T-cell (primary cell): ENCODE results near the gene SYCP3. TPM values are rescaled to one million over a fixed set of nuclear protein-coding genes. Genes with fewer than 3 reads are reported as not detected.
A peak's percentile ranks its signal among the peaks of the same experiment; 100 is the strongest.

Experiments used
- ATAC-seq, 4 experiments: fragments of 200-7000 bp in 3 of 4; fragments of 150-1000 bp in 1 of 4; cut with Tn5 transposase; replicated peaks in 1 of 4; 1 replicate in 3 of 4; 2 replicates in 1 of 4; pipeline ENCODE4 v1.10.0; 2021; ENCODE audit warnings: moderate library complexity in 3 of 4, mild to moderate bottlenecking in 2 of 4, moderate number of reproducible peaks in 1 of 4
- CTCF ChIA-PET, 2 donors: fragments of 300-600 bp; sonication (Branson Sonifier 250); formaldehyde crosslinking; loops; one replicate each; lab custom pipeline; 2022; ENCODE audit warnings: antibody characterized with exemption in 2 of 2; lab: Charles Lee
- POLR2A ChIA-PET, 2 donors: fragments of 300-600 bp; sonication (Branson Sonifier 250); formaldehyde crosslinking; loops; one replicate each; lab custom pipeline; 2022; ENCODE audit warnings: antibody characterized with exemption in 2 of 2; lab: Charles Lee
- DNase-seq, 35 experiments: peaks; one replicate each; pipeline versions ENCODE4 v3.0.0 to v3.0.0-alpha.2; 2013 to 2023
- H3K27ac ChIP-seq: one replicate; pipeline ENCODE4 v1.5.1; 2013; ENCODE audit warnings: low read length
- H3K27me3 ChIP-seq, 2 experiments: replicated peaks in 1 of 2; 1 replicate in 1 of 2; 2 replicates in 1 of 2; pipeline versions ENCODE4 v1.6.1 to v1.7.0; 2013; ENCODE audit warnings: low read length in 1 of 2, mixed read lengths in 1 of 2; ENCODE audit not compliant: control insufficient read depth in 2 of 2, insufficient read depth in 2 of 2; ENCODE audit errors: extremely low read depth in 1 of 2
- H3K36me3 ChIP-seq, 2 donors: 1 replicate in 1 of 2; 2 replicates in 1 of 2; pipeline versions ENCODE4 v1.6.1 to v1.7.0; 2013; ENCODE audit warnings: low read length in 1 of 2; ENCODE audit not compliant: control insufficient read depth in 2 of 2, insufficient read depth in 1 of 2; ENCODE audit errors: extremely low read depth in 1 of 2
- H3K4me1 ChIP-seq, 2 experiments: 1 replicate in 1 of 2; 2 replicates in 1 of 2; pipeline versions ENCODE4 v1.6.1 to v1.7.0; 2013; ENCODE audit warnings: low read length in 2 of 2, mixed read lengths in 1 of 2; ENCODE audit not compliant: insufficient read depth in 2 of 2, control insufficient read depth in 1 of 2; ENCODE audit errors: extremely low read depth in 1 of 2
- H3K4me3 ChIP-seq, 2 donors: 1 replicate in 1 of 2; 2 replicates in 1 of 2; pipeline versions ENCODE4 v1.5.1 to v1.7.0; 2013; ENCODE audit warnings: mild to moderate bottlenecking in 2 of 2, low read length in 1 of 2, moderate library complexity in 1 of 2; ENCODE audit not compliant: control insufficient read depth in 1 of 2; ENCODE audit errors: extremely low read depth in 1 of 2
- H3K9me3 ChIP-seq: 2 replicates; pipeline ENCODE4 v1.7.0; 2013
- H3K27ac Mint-ChIP-seq, 2 donors: one replicate each; pipeline ENCODE4 v1.8.0; 2020 to 2021; ENCODE audit warnings: mild to moderate bottlenecking in 2 of 2, mixed read lengths in 2 of 2
- H3K27me3 Mint-ChIP-seq, 2 donors: one replicate each; pipeline ENCODE4 v1.8.0; 2021 to 2022; ENCODE audit warnings: mixed read lengths in 2 of 2
- H3K36me3 Mint-ChIP-seq: one replicate; pipeline ENCODE4 v1.8.0; 2021; ENCODE audit warnings: mixed read lengths
- H3K4me1 Mint-ChIP-seq, 3 donors: one replicate each; pipeline ENCODE4 v1.8.0; 2020 to 2022; ENCODE audit warnings: mixed read lengths in 3 of 3, mild to moderate bottlenecking in 1 of 3
- H3K4me3 Mint-ChIP-seq, 3 donors: one replicate each; pipeline ENCODE4 v1.8.0; 2020 to 2022; ENCODE audit warnings: mild to moderate bottlenecking in 3 of 3, mixed read lengths in 3 of 3, moderate library complexity in 3 of 3
- H3K9me3 Mint-ChIP-seq, 3 donors: one replicate each; pipeline ENCODE4 v1.8.0; 2020 to 2022; ENCODE audit warnings: mixed read lengths in 3 of 3
- WGBS: methylation state at CpG from one replicate; pipeline ENCODE4 v1.1.5; 2013; ENCODE audit warnings: missing lambda C conversion rate; ENCODE audit not compliant: insufficient coverage; 5-methylcytosine and 5-hydroxymethylcytosine counted together
- total RNA-seq, 35 experiments: library from RNA in 6 of 35; stranded (reverse) in 6 of 35; fragments of 120-200 nt in 1 of 35; gene quantifications; one replicate each; pipeline versions ENCODE4 v1.2.1 to v1.2.4 and lab custom pipeline; 2013 to 2026

Gene SYCP3
- total RNA-seq, 5 donors from 2014 or later (not counting 1 experiment from before 2014, with no cell fraction given) = 0.26 to 0.95 (median 0.69) TPM

GRCh38 chr12:101696251-101697196 lies 42.7 kb downstream of the SYCP3 start:
- Histone ChIP-seq H3K27ac (peak overlapping the region; percentile 50), H3K27me3 (no peaks in the 10 kb centered on the region), H3K4me1 (peaks cover 3 to 13% of the 10 kb centered on the region in 2 experiments), H3K36me3 (no peaks in the 10 kb centered on the region), H3K4me3 (peak overlapping the region; percentile 80 to 93), H3K9me3 (no peaks in the 10 kb centered on the region)
- DNase-seq (peak in 5 of 35 experiments; percentile 1 to 13 (median 6)), ATAC-seq (peak in 1 of 4 experiments; percentile 48)
- ChIA-PET CTCF (no interaction called here), POLR2A (no interaction called here)
- peak overlapping the region; percentile 83 to 91 for H3K27ac Mint-ChIP-seq
- H3K4me3 Mint-ChIP-seq = peak overlapping the region; percentile 88 to 93 (median 89)
- WGBS = 53% methylated on average over 13 of the region's 18 CpGs
- no peaks in the 10 kb centered on the region for H3K36me3 Mint-ChIP-seq
- no peaks in the 10 kb centered on the region for H3K27me3 Mint-ChIP-seq
- H3K9me3 Mint-ChIP-seq = no peaks in the 10 kb centered on the region
- peaks cover 44 to 46% (median 46%) of the 10 kb centered on the region in 3 donors for H3K4me1 Mint-ChIP-seq

DNA sequence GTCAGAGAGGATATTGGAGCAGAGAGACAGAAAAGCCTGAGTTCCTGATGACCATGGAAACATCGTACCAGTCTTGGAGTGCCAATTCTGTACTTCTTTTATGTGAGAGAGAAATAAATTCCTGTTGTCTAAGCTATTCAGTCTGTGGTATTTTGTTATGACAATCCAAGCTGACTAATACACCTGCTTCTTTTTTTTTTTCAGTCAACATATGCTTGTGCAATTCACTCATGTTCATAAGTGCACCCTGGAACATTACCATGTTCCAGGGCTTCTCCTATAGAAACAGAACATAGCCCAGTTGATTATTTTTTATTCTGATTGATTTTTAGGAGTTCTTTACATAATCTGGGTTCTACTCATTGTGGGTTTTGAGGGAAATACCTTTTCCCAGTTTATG lies 43.6 kb downstream of the SYCP3 start:
- peak overlapping the region in 1 of 3 donors; percentile 93 for H3K4me3 Mint-ChIP-seq
- ATAC-seq (no peak), DNase-seq (no peak)
- no CpG with 5 or more reads among the region's 1 CpG for WGBS
- H3K4me3 ChIP-seq = no peak overlapping the region
- POLR2A ChIA-PET = no interaction called here
- no peaks in the 10 kb centered on the region for H3K36me3 Mint-ChIP-seq
- H3K4me1 ChIP-seq = peaks cover 3 to 13% of the 10 kb centered on the region in 2 experiments
- no peaks in the 10 kb centered on the region for H3K9me3 ChIP-seq
- no peak overlapping the region for H3K27ac ChIP-seq
- CTCF ChIA-PET = no interaction called here
- no peaks in the 10 kb centered on the region for H3K9me3 Mint-ChIP-seq
- no peaks in the 10 kb centered on the region for H3K27me3 ChIP-seq
- peaks cover 36 to 39% (median 37%) of the 10 kb centered on the region in 3 donors for H3K4me1 Mint-ChIP-seq
- peak overlapping the region in 1 of 2 donors; percentile 69 for H3K27ac Mint-ChIP-seq
- no peaks in the 10 kb centered on the region for H3K27me3 Mint-ChIP-seq
- H3K36me3 ChIP-seq = no peaks in the 10 kb centered on the region

DNA sequence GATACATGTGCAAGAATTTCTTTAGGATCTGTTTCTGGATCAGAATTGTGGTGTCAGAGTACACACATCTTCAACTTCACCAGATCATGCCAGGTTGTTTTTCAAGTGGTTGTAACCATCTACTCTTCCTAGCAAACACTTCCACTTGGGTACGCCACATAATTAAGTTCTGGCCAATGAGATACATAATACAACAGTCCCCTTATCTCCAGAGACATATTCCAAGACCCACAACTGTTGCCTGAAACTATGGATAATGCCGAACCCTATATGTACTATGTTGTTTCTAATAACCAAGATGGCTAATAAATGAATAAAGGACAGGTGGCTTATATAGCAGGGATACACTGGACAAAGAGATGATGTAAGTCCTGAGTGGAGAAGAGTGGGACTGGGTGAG lies 44.3 kb downstream of the SYCP3 start:
- CTCF ChIA-PET = no interaction called here
- peaks cover 28 to 32% (median 30%) of the 10 kb centered on the region in 3 donors for H3K4me1 Mint-ChIP-seq
- H3K4me3 ChIP-seq = no peak overlapping the region
- DNase-seq (no peak), ATAC-seq (no peak)
- H3K4me3 Mint-ChIP-seq = peak overlapping the region in 1 of 3 donors; percentile 93
- H3K9me3 ChIP-seq = no peaks in the 10 kb centered on the region
- no CpG with 5 or more reads among the region's 2 CpGs for WGBS
- H3K9me3 Mint-ChIP-seq = no peaks in the 10 kb centered on the region
- no peaks in the 10 kb centered on the region for H3K36me3 ChIP-seq
- no peaks in the 10 kb centered on the region for H3K27me3 ChIP-seq
- peaks cover 3 to 13% of the 10 kb centered on the region in 2 experiments for H3K4me1 ChIP-seq
- no peaks in the 10 kb centered on the region for H3K36me3 Mint-ChIP-seq
- no peaks in the 10 kb centered on the region for H3K27me3 Mint-ChIP-seq
- POLR2A ChIA-PET = no interaction called here
- no peak overlapping the region for H3K27ac Mint-ChIP-seq
- H3K27ac ChIP-seq = no peak overlapping the region

DNA sequence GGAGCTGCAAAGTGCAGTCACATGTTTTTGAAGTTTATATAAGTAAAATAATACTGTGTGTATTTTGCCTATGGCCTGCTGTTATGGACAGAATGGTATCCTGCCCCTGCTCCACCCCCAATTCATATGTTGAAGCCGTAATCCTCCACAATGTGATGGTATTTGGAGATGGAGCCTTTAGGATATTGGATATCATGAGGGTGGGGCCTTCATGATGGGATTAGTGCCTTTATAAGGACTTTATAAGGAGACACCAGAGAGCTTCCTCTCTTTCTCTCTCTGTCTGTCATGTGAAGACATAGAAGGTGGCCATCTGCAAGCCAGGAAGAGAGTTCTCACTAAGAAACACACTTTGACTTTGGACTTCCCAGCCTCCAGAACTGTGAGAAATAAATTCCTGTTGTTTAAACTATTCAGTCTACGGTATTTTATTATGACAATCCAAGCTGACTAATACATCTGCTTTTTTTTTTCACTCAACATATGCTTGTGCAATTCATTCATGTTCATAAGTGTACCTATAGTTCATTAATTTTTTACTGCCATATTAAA lies 44.9 kb downstream of the SYCP3 start:
- H3K4me3 Mint-ChIP-seq = no peak overlapping the region
- DNase-seq (no peak), ATAC-seq (no peak)
- no peak overlapping the region for H3K4me3 ChIP-seq
- H3K27me3 ChIP-seq = no peaks in the 10 kb centered on the region
- H3K9me3 ChIP-seq = no peaks in the 10 kb centered on the region
- POLR2A ChIA-PET = no interaction called here
- no peak overlapping the region for H3K27ac Mint-ChIP-seq
- H3K4me1 ChIP-seq = peaks cover 3 to 13% of the 10 kb centered on the region in 2 experiments
- no peaks in the 10 kb centered on the region for H3K36me3 ChIP-seq
- peaks cover 24 to 27% (median 24%) of the 10 kb centered on the region in 3 donors for H3K4me1 Mint-ChIP-seq
- CTCF ChIA-PET = interaction anchor here in 1 of 2 donors (0.7 kb wide), 1 partner anchor 146 kb away, joined by 3 read pairs; no protein-coding TSS in a partner anchor
- WGBS = no CpG with 5 or more reads among the region's 2 CpGs
- no peaks in the 10 kb centered on the region for H3K36me3 Mint-ChIP-seq
- no peaks in the 10 kb centered on the region for H3K9me3 Mint-ChIP-seq
- H3K27me3 Mint-ChIP-seq = peaks cover under 1% of the 10 kb centered on the region in 2 donors
- no peak overlapping the region for H3K27ac ChIP-seq

- CTCF ChIA-PET = no interaction called here
- Mint-ChIP-seq H3K27me3 (peaks cover 2 to 3% of the 10 kb centered on the region in 2 donors), H3K27ac (no peak overlapping the region), H3K36me3 (no peaks in the 10 kb centered on the region), H3K4me1 (peaks cover 7 to 13% (median 10%) of the 10 kb centered on the region in 3 donors), H3K4me3 (no peak overlapping the region), H3K9me3 (no peaks in the 10 kb centered on the region)
- DNase-seq (no peak), ATAC-seq (no peak)
- H3K27me3 ChIP-seq = peaks cover 0 to 3% of the 10 kb centered on the region in 2 experiments
- peaks cover 0 to 2% of the 10 kb centered on the region in 2 experiments for H3K4me1 ChIP-seq
- 80% methylated on average over 1 of the region's 1 CpG for WGBS
- no peaks in the 10 kb centered on the region for H3K9me3 ChIP-seq
- POLR2A ChIA-PET = no interaction called here
- H3K4me3 ChIP-seq = no peak overlapping the region
- H3K36me3 ChIP-seq = no peaks in the 10 kb centered on the region
- no peak overlapping the region for H3K27ac ChIP-seq
Observed at GRCh38 chr12:101691503-101692096, 47.7 kb downstream of the SYCP3 start.

DNA sequence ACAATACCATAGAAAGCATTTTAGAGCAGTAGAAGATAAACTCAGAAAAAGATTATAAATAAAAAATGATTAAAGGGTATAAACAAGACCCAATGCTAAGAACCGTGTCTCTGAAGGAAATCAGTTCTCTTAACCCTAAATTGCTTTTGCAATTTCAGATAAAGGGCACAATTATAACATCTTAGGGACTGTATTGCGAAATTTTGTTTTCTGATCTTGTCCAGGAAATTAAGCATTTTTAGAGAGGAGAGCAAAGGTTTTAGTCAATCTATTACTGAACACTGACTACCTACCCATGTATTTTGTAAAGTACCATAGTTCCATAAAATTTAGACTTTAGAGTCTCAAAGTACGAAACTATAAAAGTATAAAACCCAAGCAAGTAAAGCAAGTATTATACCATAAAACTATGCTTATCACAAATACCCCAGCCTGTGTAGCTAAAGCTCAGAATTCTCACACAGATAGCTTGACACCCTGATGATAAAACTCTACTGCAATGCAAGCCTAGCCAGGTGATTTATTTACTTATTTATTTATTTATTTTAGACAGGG lies 48.6 kb downstream of the SYCP3 start:
- ChIA-PET POLR2A (no interaction called here), CTCF (interaction anchor here (0.5 to 0.6 kb wide), 2 partner anchors 35 to 148 kb away, joined by 3 to 7 read pairs; no protein-coding TSS in a partner anchor)
- H3K36me3 ChIP-seq = no peaks in the 10 kb centered on the region
- H3K27me3 Mint-ChIP-seq = peaks cover 2 to 3% of the 10 kb centered on the region in 2 donors
- no peak overlapping the region for H3K27ac Mint-ChIP-seq
- H3K4me1 Mint-ChIP-seq = peaks cover 0 to 6% (median 4%) of the 10 kb centered on the region in 3 donors
- WGBS = no CpG with 5 or more reads among the region's 3 CpGs
- no peak overlapping the region for H3K4me3 Mint-ChIP-seq
- H3K9me3 Mint-ChIP-seq = no peaks in the 10 kb centered on the region
- ATAC-seq (no peak), DNase-seq (no peak)
- H3K9me3 ChIP-seq = no peaks in the 10 kb centered on the region
- H3K4me1 ChIP-seq = no peaks in the 10 kb centered on the region
- no peaks in the 10 kb centered on the region for H3K36me3 Mint-ChIP-seq
- H3K27ac ChIP-seq = no peak overlapping the region
- no peak overlapping the region for H3K4me3 ChIP-seq
- peaks cover 0 to 3% of the 10 kb centered on the region in 2 experiments for H3K27me3 ChIP-seq
